ENCODE results near the gene HAGHL.

HAGHL gene

DNA sequence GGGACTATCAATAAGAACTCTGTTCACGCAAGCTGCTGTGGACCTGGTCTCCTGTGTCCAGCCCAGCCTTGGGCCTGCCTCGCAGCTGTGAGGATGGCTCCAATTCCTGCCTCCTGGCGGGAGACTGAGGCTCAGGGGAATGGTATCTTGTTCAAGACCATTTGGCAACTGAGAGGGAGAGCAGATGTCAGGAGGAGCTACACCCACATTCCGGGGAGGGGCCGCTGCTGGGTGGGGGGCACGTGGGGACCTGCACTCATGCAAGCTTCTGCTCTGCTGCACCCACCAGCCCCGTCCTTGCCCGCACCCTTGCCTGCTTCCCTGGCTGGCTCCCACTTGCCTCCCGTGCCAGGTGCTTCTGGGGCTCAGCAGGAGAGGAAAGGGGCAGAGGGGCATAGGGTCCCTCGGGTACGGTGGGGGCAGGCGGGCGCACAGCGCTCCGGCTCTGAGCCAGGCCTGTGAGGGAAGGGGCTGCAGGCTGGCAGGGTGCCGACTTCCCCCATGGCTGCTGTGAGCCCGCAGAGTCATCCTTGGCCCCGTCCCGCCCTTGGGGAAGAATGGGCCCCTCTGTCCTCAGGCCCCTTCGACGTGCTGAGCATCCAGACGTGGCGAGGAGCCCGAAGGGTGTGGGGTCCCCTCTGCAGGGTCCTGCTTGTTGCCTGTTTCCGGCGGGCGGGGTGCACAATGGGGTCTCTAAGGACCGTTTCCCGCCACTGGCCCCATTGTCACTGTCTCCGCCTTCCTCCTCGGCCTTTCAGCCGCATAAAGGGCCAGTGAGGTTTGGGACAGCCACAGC, 9.3 kb upstream of the HAGHL start:
- Histone ChIP-seq H3K4me1 (ENCODE audit: control insufficient read depth, insufficient read depth, low read length) (peaks cover 11% of the 10 kb centered on the region), H3K9me3 (ENCODE audit: control insufficient read depth, insufficient read depth, low read length) (no peaks in the 10 kb centered on the region), H3K27ac (ENCODE audit: low read length) (no peak overlapping the region), H3K4me3 (ENCODE audit: low read length) (no peak overlapping the region), H3K27me3 (ENCODE audit: control insufficient read depth, insufficient read depth, low read length) (peaks cover 2% of the 10 kb centered on the region; the same call in 1 of the 2 replicates), H3K36me3 (ENCODE audit: control insufficient read depth, insufficient read depth, low read length) (no peaks in the 10 kb centered on the region; the same call in 1 of the 2 replicates)
- no peak for DNase-seq (ENCODE audit: low read depth, low spot score)
- WGBS (ENCODE audit: insufficient coverage, insufficient read length): no CpG with 5 or more reads among the region's 32 CpGs

DNA sequence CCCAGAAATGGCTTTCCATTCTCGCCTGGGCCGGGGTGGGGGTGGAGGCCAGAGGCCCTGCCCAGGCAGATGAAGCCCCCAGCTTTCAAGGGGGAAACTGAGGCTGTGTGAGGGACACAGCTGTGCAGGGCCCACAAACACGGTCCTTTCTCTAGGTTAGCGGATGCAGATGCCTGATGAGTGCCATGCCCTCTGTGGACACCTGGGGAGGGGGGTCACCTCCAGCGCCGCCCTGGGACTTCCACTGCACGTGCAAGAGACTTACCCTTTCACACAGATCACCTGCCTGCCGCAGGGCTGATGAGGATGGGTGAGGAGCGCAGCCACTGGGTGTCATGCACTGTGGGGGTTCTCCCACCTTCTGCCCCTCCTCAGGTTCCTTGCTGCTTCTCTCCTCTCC, 8.5 kb upstream of the HAGHL start:
- no CpG with 5 or more reads among the region's 9 CpGs for WGBS (ENCODE audit: insufficient coverage, insufficient read length)
- no peak for DNase-seq (ENCODE audit: low read depth, low spot score)
- H3K4me3 ChIP-seq (ENCODE audit: low read length): no peak overlapping the region
- peaks cover 2% of the 10 kb centered on the region; the same call in 1 of the 2 replicates for H3K27me3 ChIP-seq (ENCODE audit: control insufficient read depth, insufficient read depth, low read length)
- H3K36me3 ChIP-seq (ENCODE audit: control insufficient read depth, insufficient read depth, low read length): no peaks in the 10 kb centered on the region; the same call in 1 of the 2 replicates
- peaks cover 11% of the 10 kb centered on the region for H3K4me1 ChIP-seq (ENCODE audit: control insufficient read depth, insufficient read depth, low read length)
- no peaks in the 10 kb centered on the region for H3K9me3 ChIP-seq (ENCODE audit: control insufficient read depth, insufficient read depth, low read length)
- H3K27ac ChIP-seq (ENCODE audit: low read length): no peak overlapping the region

DNA sequence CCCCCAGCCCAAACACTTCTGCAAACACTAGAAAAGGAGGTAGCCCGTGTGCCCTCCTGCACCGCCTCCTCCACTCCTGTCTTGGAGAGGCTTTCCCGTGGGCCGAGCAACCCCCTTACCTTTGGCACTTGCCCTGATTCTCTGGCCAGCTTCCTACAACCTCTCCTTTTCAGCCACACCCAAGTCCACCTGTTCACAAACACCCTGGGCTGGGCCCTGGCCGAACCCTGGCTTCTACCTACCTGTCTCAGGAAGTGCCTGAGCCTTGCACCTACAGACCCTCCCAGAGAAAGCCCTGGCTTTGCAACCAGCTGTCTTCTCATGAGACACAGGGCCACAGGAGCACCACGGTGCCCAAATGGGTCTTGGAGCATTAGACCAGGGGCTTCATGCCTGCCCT, 8.0 kb upstream of the HAGHL start:
- Histone ChIP-seq H3K4me1 (ENCODE audit: control insufficient read depth, insufficient read depth, low read length) (peaks cover 11% of the 10 kb centered on the region), H3K27ac (ENCODE audit: low read length) (no peak overlapping the region), H3K9me3 (ENCODE audit: control insufficient read depth, insufficient read depth, low read length) (no peaks in the 10 kb centered on the region), H3K36me3 (ENCODE audit: control insufficient read depth, insufficient read depth, low read length) (no peaks in the 10 kb centered on the region; the same call in 1 of the 2 replicates), H3K4me3 (ENCODE audit: low read length) (no peak overlapping the region), H3K27me3 (ENCODE audit: control insufficient read depth, insufficient read depth, low read length) (peaks cover 2% of the 10 kb centered on the region; the same call in 1 of the 2 replicates)
- no peak for DNase-seq (ENCODE audit: low read depth, low spot score)
- no CpG with 5 or more reads among the region's 6 CpGs for WGBS (ENCODE audit: insufficient coverage, insufficient read length)

DNA sequence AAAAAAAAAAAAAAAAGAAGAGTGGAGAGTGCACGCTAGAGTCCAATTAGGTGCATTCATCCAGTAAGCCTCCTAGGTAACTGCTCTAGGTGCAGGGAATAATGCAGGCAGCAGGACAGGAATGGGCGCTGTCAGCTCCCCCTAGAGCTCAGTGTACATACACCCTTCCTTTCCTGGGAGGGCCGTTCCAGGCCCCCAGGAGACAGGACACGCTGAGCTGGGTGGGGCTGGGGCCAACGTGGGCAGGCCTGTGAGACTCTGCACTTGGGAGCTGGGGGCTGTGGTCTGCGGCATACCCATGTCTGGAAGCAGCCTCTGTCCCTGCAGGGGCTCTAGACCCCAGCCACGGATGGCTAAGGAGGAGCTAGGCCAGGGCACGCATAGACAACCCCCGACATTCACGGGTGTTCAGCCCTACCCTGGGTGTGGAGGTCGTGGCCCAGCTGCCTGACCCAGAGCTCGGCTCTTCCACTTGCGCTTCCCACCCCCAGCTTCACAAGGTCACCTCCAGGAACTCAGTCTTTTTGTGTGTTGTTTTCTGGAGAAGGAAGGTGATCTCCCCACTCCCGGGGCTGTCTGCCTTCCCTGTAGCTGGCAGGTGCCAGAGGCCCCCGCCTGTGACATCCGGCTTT, 7.0 kb upstream of the HAGHL start:
- Histone ChIP-seq H3K27me3 (ENCODE audit: control insufficient read depth, insufficient read depth, low read length) (peaks cover 2% of the 10 kb centered on the region; the same call in 1 of the 2 replicates), H3K4me3 (ENCODE audit: low read length) (peak overlapping the region; percentile 97; the same call in 1 of the 2 replicates), H3K9me3 (ENCODE audit: control insufficient read depth, insufficient read depth, low read length) (no peaks in the 10 kb centered on the region), H3K4me1 (ENCODE audit: control insufficient read depth, insufficient read depth, low read length) (peaks cover 11% of the 10 kb centered on the region), H3K36me3 (ENCODE audit: control insufficient read depth, insufficient read depth, low read length) (no peaks in the 10 kb centered on the region; the same call in 1 of the 2 replicates), H3K27ac (ENCODE audit: low read length) (no peak overlapping the region)
- WGBS (ENCODE audit: insufficient coverage, insufficient read length): no CpG with 5 or more reads among the region's 16 CpGs
- DNase-seq (ENCODE audit: low read depth, low spot score): no peak

GRCh38 chr16:720447-720989, 6.4 kb upstream of the HAGHL start:
- Histone ChIP-seq H3K4me1 (ENCODE audit: control insufficient read depth, insufficient read depth, low read length) (peaks cover 11% of the 10 kb centered on the region), H3K27ac (ENCODE audit: low read length) (no peak overlapping the region), H3K27me3 (ENCODE audit: control insufficient read depth, insufficient read depth, low read length) (peaks cover 2% of the 10 kb centered on the region; the same call in 1 of the 2 replicates), H3K4me3 (ENCODE audit: low read length) (peak overlapping the region; percentile 97), H3K36me3 (ENCODE audit: control insufficient read depth, insufficient read depth, low read length) (no peaks in the 10 kb centered on the region; the same call in 1 of the 2 replicates), H3K9me3 (ENCODE audit: control insufficient read depth, insufficient read depth, low read length) (no peaks in the 10 kb centered on the region)
- no CpG with 5 or more reads among the region's 38 CpGs for WGBS (ENCODE audit: insufficient coverage, insufficient read length)
- no peak for DNase-seq (ENCODE audit: low read depth, low spot score)

- Histone ChIP-seq H3K27me3 (ENCODE audit: control insufficient read depth, insufficient read depth, low read length) (no peaks in the 10 kb centered on the region), H3K4me1 (ENCODE audit: control insufficient read depth, insufficient read depth, low read length) (peaks cover 7% of the 10 kb centered on the region; the same call in 1 of the 2 replicates), H3K9me3 (ENCODE audit: control insufficient read depth, insufficient read depth, low read length) (no peaks in the 10 kb centered on the region), H3K36me3 (ENCODE audit: control insufficient read depth, insufficient read depth, low read length) (no peaks in the 10 kb centered on the region; the same call in 1 of the 2 replicates), H3K4me3 (ENCODE audit: low read length) (peak within 1 kb of the TSS; percentile 97), H3K27ac (ENCODE audit: low read length) (no peak within 1 kb of the TSS)
- DNase-seq (ENCODE audit: low read depth, low spot score): no peak
- WGBS (ENCODE audit: insufficient coverage, insufficient read length): no CpG with 5 or more reads among the region's 106 CpGs
Measured at GRCh38 chr16:720990-721764, 5.7 kb upstream of the HAGHL start, which contains the start of gene ANTKMT. Gene ANTKMT (plus strand): TSS chr16:721146. CDS start chr16:721275, 129 bp downstream.

GRCh38 chr16:721765-722540, 5.0 kb upstream of the HAGHL start:
- no peak for DNase-seq (ENCODE audit: low read depth, low spot score)
- peaks cover 7% of the 10 kb centered on the region for H3K4me1 ChIP-seq (ENCODE audit: control insufficient read depth, insufficient read depth, low read length)
- H3K4me3 ChIP-seq (ENCODE audit: low read length): no peak overlapping the region
- no peak overlapping the region for H3K27ac ChIP-seq (ENCODE audit: low read length)
- no peaks in the 10 kb centered on the region for H3K27me3 ChIP-seq (ENCODE audit: control insufficient read depth, insufficient read depth, low read length)
- WGBS (ENCODE audit: insufficient coverage, insufficient read length): no CpG with 5 or more reads among the region's 51 CpGs
- H3K36me3 ChIP-seq (ENCODE audit: control insufficient read depth, insufficient read depth, low read length): no peaks in the 10 kb centered on the region; the same call in 1 of the 2 replicates
- no peaks in the 10 kb centered on the region for H3K9me3 ChIP-seq (ENCODE audit: control insufficient read depth, insufficient read depth, low read length)

DNA sequence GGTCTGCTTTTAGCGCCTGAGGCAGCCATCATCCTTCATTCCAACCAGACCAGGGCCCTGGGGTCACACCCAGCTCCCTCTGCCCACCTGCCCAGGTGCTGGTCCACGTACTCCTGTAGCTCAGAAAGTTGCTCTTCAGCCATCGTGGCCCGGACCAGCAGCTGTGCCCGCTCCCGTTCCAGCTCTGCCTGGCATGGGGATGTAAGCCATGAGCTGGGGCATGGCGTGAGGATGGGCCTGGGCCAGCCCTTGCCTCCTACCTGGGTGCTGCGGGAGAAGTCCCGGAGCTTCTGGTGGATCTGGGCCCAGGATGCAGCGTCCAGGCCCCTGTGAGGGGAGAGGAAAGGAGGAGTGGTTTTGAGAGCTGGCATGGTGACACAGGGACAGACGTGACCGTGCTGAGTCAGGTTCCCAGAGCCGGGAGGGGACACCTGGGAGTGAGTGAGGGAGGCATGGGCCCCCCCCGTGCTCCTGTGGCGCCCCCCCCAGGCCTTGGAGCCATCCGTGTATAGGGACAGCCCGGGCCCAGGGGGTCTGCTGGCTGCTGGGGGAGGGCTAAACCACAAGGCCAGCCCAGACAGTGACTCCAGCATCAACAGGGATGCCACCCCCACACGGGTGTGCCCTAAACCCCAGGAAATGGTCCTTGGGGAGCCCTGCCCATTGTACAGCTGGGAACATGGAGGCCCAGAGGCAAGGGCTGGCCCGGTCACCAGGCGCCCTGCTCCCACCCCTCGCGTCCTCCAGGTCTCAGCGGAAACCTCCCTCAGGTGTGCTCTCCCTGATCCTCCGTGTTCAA, 3.9 kb upstream of the HAGHL start:
- no peak for DNase-seq (ENCODE audit: low read depth, low spot score)
- Histone ChIP-seq H3K9me3 (ENCODE audit: control insufficient read depth, insufficient read depth, low read length) (no peaks in the 10 kb centered on the region), H3K27ac (ENCODE audit: low read length) (no peak overlapping the region), H3K4me1 (ENCODE audit: control insufficient read depth, insufficient read depth, low read length) (peaks cover 7% of the 10 kb centered on the region), H3K27me3 (ENCODE audit: control insufficient read depth, insufficient read depth, low read length) (no peaks in the 10 kb centered on the region), H3K36me3 (ENCODE audit: control insufficient read depth, insufficient read depth, low read length) (no peaks in the 10 kb centered on the region), H3K4me3 (ENCODE audit: low read length) (no peak overlapping the region)
- no CpG with 5 or more reads among the region's 24 CpGs for WGBS (ENCODE audit: insufficient coverage, insufficient read length)

DNA sequence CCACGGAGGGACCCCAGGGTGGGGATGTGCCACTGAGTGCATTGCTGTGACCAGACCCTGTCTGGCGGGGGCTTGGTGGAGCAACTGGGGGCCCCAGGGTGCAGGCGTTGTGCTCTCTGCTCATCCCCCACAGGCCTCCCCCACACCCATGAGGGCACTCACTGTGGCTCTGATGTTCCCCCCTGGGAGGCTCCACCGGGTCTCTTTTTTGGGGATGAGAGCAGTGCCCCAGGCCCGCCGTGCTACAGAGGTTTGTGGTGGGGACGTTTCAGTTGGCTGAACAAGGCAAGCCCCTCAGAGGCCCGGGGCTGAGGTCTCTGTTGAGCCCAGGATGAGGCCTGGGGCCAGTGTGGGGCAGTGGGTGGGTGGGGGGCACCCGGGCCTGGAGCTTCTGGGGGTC, 3.2 kb upstream of the HAGHL start:
- no peak overlapping the region for H3K4me3 ChIP-seq (ENCODE audit: low read length)
- peaks cover 7% of the 10 kb centered on the region for H3K4me1 ChIP-seq (ENCODE audit: control insufficient read depth, insufficient read depth, low read length)
- H3K9me3 ChIP-seq (ENCODE audit: control insufficient read depth, insufficient read depth, low read length): no peaks in the 10 kb centered on the region
- no CpG with 5 or more reads among the region's 9 CpGs for WGBS (ENCODE audit: insufficient coverage, insufficient read length)
- no peaks in the 10 kb centered on the region for H3K36me3 ChIP-seq (ENCODE audit: control insufficient read depth, insufficient read depth, low read length)
- no peaks in the 10 kb centered on the region for H3K27me3 ChIP-seq (ENCODE audit: control insufficient read depth, insufficient read depth, low read length)
- no peak overlapping the region for H3K27ac ChIP-seq (ENCODE audit: low read length)
- no peak for DNase-seq (ENCODE audit: low read depth, low spot score)
